Ectodermal cell (in vitro differentiated cells): ENCODE results near the gene SIT1.

ENCODE experiments used
- H3K27ac ChIP-seq: 2 replicates; pipeline ENCODE4 v1.7.0; 2013; ENCODE audit warnings: mild to moderate bottlenecking, low read depth, low read length; ENCODE audit not compliant: insufficient read depth, poor library complexity, severe bottlenecking
- H3K27me3 ChIP-seq: 2 replicates; pipeline ENCODE4 v1.7.0; 2013; ENCODE audit warnings: mild to moderate bottlenecking, low read length; ENCODE audit not compliant: insufficient read depth, control insufficient read depth, poor library complexity, severe bottlenecking
- H3K36me3 ChIP-seq: one replicate; pipeline ENCODE4 v1.7.0; 2013; ENCODE audit warnings: low read length; ENCODE audit not compliant: control insufficient read depth, insufficient read depth
- H3K4me1 ChIP-seq: one replicate; pipeline ENCODE4 v1.7.0; 2013; ENCODE audit warnings: low read length; ENCODE audit not compliant: control insufficient read depth, insufficient read depth
- H3K4me3 ChIP-seq: 2 replicates; pipeline ENCODE4 v1.7.0; 2013; ENCODE audit warnings: low read depth, low read length, control low read depth; ENCODE audit not compliant: insufficient read depth
- H3K9me3 ChIP-seq: 2 replicates; pipeline ENCODE4 v1.7.0; 2013; ENCODE audit warnings: mild to moderate bottlenecking, low read length, moderate library complexity; ENCODE audit not compliant: control insufficient read depth
- WGBS, 2 experiments: methylation state at CpG; one replicate each; pipeline ENCODE4 v1.1.7; 2013; ENCODE audit warnings: missing lambda C conversion rate in 2 of 2; 5-methylcytosine and 5-hydroxymethylcytosine counted together

The SIT1 gene

GRCh38 chr9:35660966-35661415, 10.3 kb upstream of the SIT1 start:
- H3K4me1 ChIP-seq = peaks cover 16% of the 10 kb centered on the region
- no peaks in the 10 kb centered on the region for H3K9me3 ChIP-seq
- peaks cover 10% of the 10 kb centered on the region for H3K27me3 ChIP-seq
- 74 to 79% methylated on average over 9 of the region's 9 CpGs for WGBS, 2 experiments
- no peak overlapping the region for H3K4me3 ChIP-seq
- H3K36me3 ChIP-seq = peaks cover 24% of the 10 kb centered on the region
- peak overlapping the region; percentile 9 for H3K27ac ChIP-seq

GRCh38 chr9:35659340-35659739, 8.6 kb upstream of the SIT1 start:
- 89 to 92% methylated on average over 3 of the region's 3 CpGs for WGBS, 2 experiments
- H3K4me1 ChIP-seq = peaks cover 13% of the 10 kb centered on the region
- peaks cover 10% of the 10 kb centered on the region for H3K27me3 ChIP-seq
- H3K36me3 ChIP-seq = peaks cover 24% of the 10 kb centered on the region
- H3K4me3 ChIP-seq = peak overlapping the region; percentile 84
- H3K27ac ChIP-seq = no peak overlapping the region
- no peaks in the 10 kb centered on the region for H3K9me3 ChIP-seq

GRCh38 chr9:35658968-35659220, 8.2 kb upstream of the SIT1 start:
- no peaks in the 10 kb centered on the region for H3K9me3 ChIP-seq
- H3K4me3 ChIP-seq = peak overlapping the region; percentile 84
- no peak overlapping the region for H3K27ac ChIP-seq
- H3K36me3 ChIP-seq = peaks cover 24% of the 10 kb centered on the region
- peaks cover 8% of the 10 kb centered on the region for H3K4me1 ChIP-seq
- 4 to 9% methylated on average over 2 of the region's 2 CpGs for WGBS, 2 experiments
- H3K27me3 ChIP-seq = peaks cover 10% of the 10 kb centered on the region

GRCh38 chr9:35658137-35658967, 7.6 kb upstream of the SIT1 start, which contains the start of gene CCDC107:
Gene CCDC107, plus strand, starts transcription at chr9:35658292. Its CDS starts 88 bp downstream, at chr9:35658380.
- Histone ChIP-seq H3K4me1 (peaks cover 5% of the 10 kb centered on the region), H3K27me3 (peaks cover 10% of the 10 kb centered on the region), H3K4me3 (peak within 1 kb of the TSS; percentile 84), H3K36me3 (peaks cover 24% of the 10 kb centered on the region), H3K9me3 (no peaks in the 10 kb centered on the region), H3K27ac (peak within 1 kb of the TSS; percentile 100)
- 1% methylated on average over 67 of the region's 67 CpGs for WGBS, 2 experiments

- H3K9me3 ChIP-seq = no peaks in the 10 kb centered on the region
- H3K36me3 ChIP-seq = peaks cover 17% of the 10 kb centered on the region
- peaks cover 10% of the 10 kb centered on the region for H3K27me3 ChIP-seq
- peak within 1 kb of the TSS; percentile 84 for H3K4me3 ChIP-seq
- peak within 1 kb of the TSS; percentile 100 for H3K27ac ChIP-seq
- peaks cover 5% of the 10 kb centered on the region for H3K4me1 ChIP-seq
- 1 to 2% methylated on average over 42 of the region's 42 CpGs for WGBS, 2 experiments
Observed at GRCh38 chr9:35657546-35658136, 6.9 kb upstream of the SIT1 start, which contains the start of gene RMRP. Gene RMRP, minus strand, starts transcription at chr9:35658019.

GRCh38 chr9:35656831-35657545, 6.3 kb upstream of the SIT1 start:
- 52 to 53% methylated on average over 25 of the region's 25 CpGs for WGBS, 2 experiments
- Histone ChIP-seq H3K4me3 (peak overlapping the region; percentile 84), H3K4me1 (peaks cover 5% of the 10 kb centered on the region), H3K27ac (peak overlapping the region; percentile 83), H3K36me3 (peaks cover 11% of the 10 kb centered on the region), H3K27me3 (peaks cover 10% of the 10 kb centered on the region), H3K9me3 (no peaks in the 10 kb centered on the region)

- no peak overlapping the region for H3K4me3 ChIP-seq
- 91% methylated on average over 17 of the region's 17 CpGs for WGBS, 2 experiments
Observed at GRCh38 chr9:35656348-35656747, 5.6 kb upstream of the SIT1 start.

GRCh38 chr9:35653611-35654010, 2.9 kb upstream of the SIT1 start:
- H3K4me3 ChIP-seq = no peak overlapping the region
- WGBS, 2 experiments = 93 to 94% methylated on average over 2 of the region's 2 CpGs
- peaks cover 10% of the 10 kb centered on the region for H3K27me3 ChIP-seq
- H3K36me3 ChIP-seq = no peaks in the 10 kb centered on the region
- no peaks in the 10 kb centered on the region for H3K9me3 ChIP-seq
- no peak overlapping the region for H3K27ac ChIP-seq
- H3K4me1 ChIP-seq = peaks cover 7% of the 10 kb centered on the region

More at GRCh38 chr9:35656348-35656747, 5.6 kb upstream of the SIT1 start:
- Histone ChIP-seq H3K9me3 (no peaks in the 10 kb centered on the region), H3K27me3 (peaks cover 10% of the 10 kb centered on the region), H3K4me1 (peaks cover 5% of the 10 kb centered on the region), H3K36me3 (peaks cover 10% of the 10 kb centered on the region), H3K27ac (no peak overlapping the region)

- 92 to 96% methylated on average over 8 of the region's 8 CpGs for WGBS, 2 experiments
- H3K4me1 ChIP-seq = peaks cover 7% of the 10 kb centered on the region
- peaks cover 10% of the 10 kb centered on the region for H3K27me3 ChIP-seq
- H3K36me3 ChIP-seq = no peaks in the 10 kb centered on the region
- H3K4me3 ChIP-seq = no peak overlapping the region
- no peaks in the 10 kb centered on the region for H3K9me3 ChIP-seq
- no peak overlapping the region for H3K27ac ChIP-seq
Observed at GRCh38 chr9:35652829-35653209, 2.1 kb upstream of the SIT1 start.
